ENCODE results near the gene USF2.
"Not testable (repeated sequence)": the region's sequence is repeated elsewhere in the genome, so short reads cannot be mapped to it uniquely, and the experiment has no call there.

USF2 gene, protein sequence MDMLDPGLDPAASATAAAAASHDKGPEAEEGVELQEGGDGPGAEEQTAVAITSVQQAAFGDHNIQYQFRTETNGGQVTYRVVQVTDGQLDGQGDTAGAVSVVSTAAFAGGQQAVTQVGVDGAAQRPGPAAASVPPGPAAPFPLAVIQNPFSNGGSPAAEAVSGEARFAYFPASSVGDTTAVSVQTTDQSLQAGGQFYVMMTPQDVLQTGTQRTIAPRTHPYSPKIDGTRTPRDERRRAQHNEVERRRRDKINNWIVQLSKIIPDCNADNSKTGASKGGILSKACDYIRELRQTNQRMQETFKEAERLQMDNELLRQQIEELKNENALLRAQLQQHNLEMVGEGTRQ

DNA sequence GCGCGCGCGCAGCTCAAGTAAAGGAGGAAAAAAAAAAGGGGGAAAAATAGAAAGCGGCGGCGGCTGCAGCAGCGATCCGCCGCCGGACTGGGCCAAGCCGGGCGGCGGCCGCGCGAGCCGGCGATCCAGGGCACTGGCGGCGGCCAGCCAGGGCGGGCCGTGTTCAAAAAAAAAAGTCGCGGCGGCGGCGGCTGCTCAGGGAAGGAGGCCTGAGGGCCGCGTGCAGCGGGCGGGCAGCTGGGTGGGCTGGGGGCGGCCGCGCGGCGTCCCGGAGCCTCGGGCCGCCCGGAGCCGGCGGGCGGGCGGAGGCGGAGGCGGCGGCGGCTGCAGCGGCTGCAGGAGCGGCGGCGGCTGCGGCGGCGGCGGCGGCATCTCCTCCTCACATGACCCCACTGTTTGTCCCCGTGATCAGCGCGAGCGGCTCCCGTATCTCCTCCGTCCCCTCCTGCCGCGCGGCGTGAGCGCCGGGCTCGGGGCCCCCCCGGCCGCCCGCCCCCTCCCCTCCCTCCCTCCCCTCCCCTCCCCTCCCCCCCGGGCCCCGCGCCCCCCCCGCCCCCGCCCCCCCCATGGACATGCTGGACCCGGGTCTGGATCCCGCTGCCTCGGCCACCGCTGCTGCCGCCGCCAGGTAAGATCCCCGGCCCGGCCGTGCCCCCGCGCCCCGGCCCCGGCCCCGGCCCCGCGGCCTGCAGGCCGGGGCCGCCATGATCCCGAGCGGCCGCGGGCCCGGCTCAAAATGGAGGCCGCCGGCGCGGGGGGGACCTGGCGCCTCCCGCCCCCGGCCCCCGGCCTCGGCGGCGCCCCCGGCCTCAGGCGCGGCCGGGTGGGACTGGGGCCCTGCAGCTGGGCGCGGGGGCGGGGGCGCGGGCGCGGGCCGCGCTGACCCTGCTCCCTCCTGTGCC, at the start of gene USF2:
USF2 (plus strand) TSS at position 427 of the 902 bp plus-strand sequence; CDS start at position 567, 140 bp downstream.
- no peak for DNase-seq (ENCODE audit: low read depth)

DNA sequence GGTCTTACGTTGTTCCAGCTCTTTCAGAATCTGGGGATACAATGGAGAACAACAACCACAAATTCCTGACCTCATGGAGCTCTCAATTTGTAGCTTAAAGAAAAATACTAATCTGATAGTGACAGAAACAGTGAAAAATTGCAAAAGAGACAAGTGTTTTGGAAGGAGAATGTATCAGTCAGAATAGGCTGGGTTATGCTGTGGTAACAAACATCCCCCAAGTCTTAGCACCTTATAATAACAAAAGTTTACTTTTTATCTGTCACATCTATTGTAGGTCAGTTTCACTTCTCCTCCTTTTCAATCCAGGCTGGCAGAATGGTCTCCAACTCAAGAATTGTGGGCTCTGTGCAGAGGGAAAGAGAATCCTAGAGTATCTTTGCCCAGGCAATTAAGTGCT, 49.8 kb upstream of the USF2 start:
- DNase-seq (ENCODE audit: low read depth), result no peak

DNA sequence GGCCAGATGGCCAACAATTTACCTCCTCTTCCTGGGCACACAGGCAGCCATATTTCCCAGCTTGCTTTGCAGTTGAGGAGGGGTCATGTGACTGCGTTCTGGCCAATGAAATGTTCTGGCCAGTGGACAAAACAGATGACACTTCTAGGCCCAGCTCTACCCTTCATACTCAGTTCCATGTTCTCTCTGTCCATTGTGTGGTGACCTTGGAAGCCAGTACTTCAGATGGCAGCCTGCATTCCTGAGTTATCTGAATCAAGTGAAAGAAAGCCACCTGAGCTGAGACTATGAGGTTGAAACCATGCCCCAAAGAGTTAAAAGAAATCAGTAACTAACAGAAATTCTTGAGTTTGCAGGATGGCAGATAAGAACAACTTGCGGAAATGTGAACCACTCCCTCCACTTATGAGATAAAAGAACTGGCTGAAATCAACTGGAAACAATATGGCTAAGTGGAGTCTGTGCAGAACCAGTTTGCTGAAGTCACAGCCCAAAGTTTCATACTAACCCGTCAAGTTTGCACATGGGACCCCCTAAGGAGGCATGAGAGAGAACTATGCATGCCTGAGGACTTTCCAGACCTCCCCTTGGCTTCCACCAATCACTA, 48.3 kb upstream of the USF2 start:
- DNase-seq (ENCODE audit: low read depth), result no peak

DNA sequence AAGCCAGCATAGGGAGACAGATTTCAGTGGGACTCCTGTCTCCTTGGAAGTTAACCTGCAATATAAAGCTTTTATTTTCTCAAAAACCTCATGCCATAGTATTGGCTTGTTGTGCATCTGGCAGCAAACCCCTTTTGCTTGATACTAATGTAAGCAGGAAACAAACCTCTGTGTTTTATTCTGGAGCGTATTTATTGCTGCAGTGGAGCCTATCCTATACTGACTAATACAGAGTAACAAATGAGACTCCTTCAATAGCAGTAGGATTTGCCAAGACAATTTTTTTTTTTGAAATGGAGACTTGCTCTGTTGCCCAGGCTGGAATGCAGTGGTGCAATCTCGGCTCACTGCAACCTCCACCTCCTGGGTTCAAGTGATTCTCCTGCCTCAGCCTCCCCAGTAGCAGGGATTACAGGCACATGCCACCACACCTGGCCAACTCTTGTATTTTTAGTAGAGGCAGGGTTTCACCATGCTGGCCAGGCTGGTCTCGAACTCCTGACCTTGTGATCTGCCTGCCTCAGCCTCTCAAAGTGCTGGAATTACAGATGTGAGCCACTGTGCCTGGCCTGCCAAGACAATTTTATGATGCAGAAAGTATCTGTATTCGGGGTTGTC, 47.7 kb upstream of the USF2 start:
- DNase-seq (ENCODE audit: low read depth), result not testable (repeated sequence)

DNA sequence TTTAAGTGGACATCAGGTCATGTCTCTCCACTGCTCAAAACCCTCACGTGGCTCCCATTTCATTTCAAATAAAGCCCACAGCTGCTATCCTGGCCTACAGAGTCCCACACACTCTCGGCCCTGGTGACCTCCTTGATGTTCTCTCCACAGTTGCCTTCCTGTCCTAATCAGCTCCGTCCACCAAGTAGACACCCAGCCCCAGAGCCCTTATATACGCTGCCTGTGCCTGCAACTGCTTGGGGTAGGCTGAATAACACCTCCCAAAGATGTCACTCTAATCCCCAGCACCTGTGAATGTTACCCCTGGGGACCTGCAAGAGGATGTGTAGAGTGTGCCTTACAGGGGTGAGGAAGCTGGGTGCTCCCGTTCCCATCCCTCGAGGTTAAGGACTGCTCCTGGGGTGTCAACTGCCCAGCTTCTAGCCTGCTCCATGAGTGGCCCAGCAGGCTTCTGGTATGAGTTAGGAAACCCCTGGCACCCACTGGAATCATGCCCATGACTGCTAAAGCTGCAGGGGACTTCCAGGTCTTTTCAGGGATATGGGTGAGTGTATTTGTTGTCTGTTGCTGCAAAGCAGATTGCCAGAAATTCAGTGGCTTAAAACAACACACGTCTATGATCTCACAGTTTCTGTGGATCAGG, 46.3 kb upstream of the USF2 start:
- no peak for DNase-seq (ENCODE audit: low read depth)

DNA sequence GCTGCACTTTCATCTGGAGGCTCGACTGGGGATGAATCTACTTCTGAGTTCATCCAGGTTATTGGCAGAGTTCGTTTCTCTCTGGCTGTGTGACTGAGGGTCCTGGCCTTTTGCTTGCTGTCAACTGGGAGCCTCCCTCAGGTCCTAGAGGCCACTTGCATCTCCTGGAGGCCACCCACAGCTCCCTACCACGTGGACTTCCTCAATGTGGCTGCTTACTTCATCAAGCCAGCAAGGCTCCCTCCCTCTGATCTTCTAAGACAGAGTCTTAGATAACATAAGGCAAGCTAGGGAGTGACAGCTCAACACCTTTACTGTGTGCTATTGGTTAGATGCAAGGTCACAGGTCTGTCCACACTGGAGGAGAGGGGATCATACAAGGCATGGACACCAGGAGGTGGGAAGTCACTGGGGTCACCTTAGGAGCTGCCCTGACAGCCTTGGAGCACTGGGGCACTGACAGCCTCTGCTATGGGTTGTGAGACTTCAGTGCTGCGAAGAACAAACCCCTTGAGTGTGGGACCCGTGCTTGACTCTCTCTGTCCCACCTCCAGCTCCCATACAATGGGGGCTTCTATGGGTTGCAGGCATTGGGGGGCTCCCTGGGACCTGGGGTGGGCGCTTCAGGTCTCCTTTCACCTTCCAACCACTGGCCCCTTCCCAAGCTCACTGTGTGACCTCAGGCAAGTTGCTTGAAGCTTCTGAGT, 45.5 kb upstream of the USF2 start:
- DNase-seq (ENCODE audit: low read depth), result no peak

DNA sequence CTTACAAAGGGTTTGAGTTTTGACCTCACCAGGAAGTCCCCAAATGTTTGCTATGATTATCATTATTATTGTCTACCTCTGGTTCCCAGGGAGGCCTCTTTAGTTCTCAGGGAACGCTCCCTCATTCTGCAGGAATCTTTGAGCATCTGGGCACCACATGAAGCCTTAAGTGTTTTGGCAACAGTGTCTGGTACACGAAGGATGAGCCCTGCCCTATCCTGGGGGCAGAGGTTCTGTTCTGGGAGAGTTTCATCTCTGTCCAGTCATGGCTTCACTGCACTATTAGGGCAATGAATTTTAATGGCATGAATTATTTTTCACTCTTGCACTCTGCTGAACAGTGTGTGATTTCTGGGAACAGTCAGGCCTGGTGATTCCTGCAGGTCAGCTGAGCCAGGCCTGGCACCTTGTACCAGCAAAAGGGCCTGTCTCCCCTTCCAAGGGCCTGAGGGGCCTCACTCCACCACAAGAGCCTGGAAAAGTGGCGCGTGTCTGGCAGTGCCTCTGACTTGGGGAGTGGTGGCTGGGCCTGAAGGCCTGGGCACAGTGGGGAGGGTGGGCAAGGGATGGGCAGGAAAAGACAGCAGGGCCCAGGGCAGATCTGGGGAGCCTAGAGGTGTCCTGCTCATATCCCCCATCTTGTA, 44.8 kb upstream of the USF2 start:
- DNase-seq (ENCODE audit: low read depth), result no peak

DNA sequence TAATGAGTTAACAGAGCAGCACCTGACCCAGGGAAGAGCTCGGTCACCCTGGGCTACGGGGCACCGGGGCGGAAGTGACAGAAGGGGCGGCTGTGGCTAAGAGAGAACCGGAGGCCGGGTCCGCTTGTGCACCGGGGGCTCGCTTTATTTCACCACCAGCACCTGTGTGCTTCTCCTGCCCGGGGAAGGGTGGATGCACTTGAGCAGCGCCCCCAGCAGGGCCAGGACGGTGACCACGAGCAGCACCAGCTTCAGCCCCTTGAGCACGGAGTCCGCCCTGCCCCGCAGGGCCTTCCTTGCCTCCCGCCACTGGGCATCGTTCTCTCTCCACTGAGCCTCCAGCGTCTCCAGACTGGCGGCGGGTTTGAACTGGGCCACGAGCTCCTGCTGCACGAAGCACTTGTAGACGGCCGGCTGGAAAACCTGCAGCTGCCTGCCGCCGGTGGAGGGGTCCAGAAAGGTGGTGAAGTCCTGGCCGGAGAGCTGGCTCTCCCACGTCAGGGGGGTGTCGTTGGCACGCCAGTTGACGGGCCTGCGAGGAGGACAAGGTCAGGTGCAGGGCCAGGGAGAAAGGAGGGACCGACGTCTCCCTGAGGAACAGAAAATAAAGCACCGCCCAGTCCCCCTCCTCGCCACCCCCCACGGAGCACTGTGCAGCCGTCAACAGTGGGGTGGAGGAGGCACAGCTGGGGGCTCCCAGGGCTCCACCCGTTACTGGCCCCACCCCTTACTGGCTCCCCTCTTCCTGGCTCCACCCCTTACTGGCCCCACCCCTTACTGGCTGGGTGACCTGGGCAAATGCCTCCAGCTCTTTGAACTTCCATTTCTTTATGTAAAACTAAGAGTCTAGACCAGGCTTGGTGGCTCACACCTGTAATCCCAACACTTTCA, 43.8 kb upstream of the USF2 start:
- no peak for DNase-seq (ENCODE audit: low read depth)

DNA sequence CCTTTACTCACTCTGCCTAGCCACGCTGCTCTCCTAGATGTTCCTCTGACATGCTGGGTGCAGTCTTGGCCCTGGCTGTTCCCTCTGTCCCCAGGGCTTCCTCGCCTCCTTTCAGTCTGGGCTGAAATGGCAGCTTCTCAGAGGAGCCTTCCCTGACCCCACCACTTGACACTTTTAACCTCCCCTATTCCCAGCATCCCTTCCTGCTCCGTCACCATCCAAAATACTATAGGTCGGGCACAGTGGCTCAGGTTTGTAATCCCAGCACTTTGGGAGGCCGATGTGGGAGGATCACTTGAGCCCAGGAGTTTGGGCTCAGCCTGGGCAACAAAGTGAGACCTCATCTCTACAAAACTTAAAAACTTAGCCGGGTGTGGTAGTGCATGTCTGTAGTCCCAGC, 42.8 kb upstream of the USF2 start:
- no peak for DNase-seq (ENCODE audit: low read depth)

DNA sequence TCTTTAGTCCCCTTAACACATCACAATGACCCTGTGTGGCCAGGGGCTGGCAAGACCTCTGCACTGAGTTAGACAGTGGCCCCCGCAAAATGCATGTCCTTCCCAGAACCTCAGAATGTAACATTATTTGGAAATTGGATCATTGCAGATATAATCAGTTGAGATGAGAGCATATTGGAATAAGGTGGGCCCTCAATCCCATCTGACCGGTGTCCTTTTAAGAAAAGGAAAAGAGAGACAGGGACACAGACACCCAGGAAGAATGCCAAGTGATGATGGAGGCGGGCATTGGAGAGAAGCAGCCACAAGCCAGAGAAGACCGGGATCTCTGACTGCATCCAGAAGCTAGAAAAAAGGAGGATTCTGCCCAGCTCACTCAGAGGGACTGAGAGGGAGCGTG, 42.0 kb upstream of the USF2 start:
- no peak for DNase-seq (ENCODE audit: low read depth)

DNA sequence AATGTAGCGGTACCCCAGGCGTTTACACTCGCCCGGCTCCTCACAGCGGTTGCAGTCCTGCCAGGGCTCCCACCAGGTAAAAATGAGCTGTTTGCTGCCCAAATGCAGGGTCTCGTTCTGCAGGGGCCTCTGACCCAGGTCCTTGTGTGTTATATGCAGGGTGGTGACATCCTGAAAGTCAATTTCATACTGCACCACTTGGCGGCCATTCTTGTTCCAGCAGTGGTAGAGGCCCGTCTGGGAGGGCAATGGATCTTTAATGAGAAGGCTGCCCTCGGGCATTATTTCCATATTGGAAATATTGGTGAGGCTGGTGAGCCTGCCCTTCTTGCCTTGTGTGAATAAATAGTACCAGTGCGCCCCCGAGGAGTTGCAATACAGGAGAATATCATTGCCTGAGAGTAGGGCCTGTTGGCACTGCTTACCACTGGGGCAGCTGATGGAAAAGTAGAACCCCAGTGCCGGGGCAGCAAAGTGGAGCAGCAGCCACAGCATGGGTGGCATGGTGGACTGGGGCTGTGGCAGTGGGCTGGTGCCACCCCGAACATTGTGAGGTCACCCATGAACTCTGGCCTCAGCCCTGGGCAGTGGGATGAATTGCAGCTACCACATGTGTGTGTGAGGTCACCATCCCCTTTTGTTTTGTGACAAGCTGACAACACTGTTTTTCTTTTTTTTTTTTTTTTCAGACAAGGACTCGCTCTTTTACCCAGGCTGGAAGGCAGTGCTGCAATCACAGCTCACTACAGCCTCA, 40.4 kb upstream of the USF2 start, which contains the start of gene FAM187B:
FAM187B (minus strand) TSS at position 563 of the 754 bp plus-strand sequence; CDS start at position 504, 59 bp downstream.
- DNase-seq (ENCODE audit: low read depth), result no peak

DNA sequence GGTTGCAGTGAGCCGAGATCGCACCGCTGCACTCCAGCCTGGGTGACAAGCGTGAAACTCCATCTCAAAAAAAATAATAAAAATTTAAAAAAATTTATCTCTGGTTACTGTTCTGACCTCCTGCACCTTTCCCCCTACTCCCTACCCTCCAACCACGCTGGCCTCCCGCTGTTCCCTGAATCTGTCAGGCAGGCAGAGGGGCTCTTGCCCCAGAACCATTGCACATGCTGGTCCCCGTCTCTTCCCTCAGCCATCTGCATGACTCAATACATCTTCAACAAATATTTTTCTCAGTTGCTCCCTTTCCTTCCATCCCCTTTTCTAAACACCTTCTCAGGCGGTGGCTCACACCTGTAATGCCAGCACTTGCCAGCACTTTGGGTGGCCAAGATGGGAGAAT, 39.2 kb upstream of the USF2 start:
- no peak for DNase-seq (ENCODE audit: low read depth)

DNA sequence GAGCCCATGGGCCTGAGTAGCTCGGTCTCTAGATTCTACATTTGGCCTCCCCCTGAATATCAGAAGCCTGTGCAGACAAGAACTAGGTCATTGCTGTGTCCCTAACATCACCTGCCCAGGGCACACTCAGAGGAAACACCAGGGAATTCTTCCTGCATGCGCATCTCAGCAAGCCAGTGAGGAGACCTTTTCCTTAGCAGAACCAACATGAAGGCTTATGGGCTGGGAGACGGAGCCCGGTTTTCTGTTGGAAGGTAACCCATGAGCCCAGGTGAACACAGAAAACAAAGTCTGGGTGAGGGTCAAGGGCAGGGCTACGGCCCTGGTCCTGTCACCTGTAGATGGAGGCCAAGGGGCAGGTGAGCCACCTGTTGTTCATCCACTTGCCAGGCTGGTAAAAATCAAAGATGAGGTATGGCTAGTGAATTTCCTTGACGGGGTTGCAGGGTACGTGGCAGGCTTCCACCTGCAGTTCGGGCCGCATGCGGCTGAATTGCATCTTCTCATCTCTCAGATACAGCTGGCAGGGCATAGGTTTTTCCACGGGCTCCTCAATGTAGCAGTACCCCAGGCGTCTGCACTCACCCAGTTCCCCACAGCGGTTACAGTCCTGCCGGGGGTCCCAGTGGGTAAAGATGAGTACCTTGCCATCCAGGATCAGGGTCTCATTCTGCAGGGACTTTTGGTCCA, 36.7 kb upstream of the USF2 start:
- DNase-seq (ENCODE audit: low read depth), result no peak

DNA sequence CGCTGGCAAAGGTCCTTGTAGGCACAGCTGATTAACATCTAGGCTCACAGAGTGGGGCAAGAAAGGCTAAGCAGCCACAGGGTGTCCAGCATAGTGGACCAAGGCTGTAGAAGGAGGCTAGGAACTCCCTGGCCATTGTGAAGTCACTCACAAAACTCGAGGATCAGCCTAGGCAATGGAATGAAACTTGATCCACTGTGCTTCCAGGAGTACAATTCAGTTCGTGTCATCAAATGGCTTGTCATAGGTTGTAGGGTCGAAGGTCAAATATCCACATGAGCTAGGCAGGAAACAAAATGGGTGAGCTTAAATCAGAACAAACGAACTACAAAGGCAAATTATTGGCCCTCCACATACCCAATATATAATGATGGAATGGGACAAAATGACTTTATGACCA, 35.9 kb upstream of the USF2 start:
- no peak for DNase-seq (ENCODE audit: low read depth)

DNA sequence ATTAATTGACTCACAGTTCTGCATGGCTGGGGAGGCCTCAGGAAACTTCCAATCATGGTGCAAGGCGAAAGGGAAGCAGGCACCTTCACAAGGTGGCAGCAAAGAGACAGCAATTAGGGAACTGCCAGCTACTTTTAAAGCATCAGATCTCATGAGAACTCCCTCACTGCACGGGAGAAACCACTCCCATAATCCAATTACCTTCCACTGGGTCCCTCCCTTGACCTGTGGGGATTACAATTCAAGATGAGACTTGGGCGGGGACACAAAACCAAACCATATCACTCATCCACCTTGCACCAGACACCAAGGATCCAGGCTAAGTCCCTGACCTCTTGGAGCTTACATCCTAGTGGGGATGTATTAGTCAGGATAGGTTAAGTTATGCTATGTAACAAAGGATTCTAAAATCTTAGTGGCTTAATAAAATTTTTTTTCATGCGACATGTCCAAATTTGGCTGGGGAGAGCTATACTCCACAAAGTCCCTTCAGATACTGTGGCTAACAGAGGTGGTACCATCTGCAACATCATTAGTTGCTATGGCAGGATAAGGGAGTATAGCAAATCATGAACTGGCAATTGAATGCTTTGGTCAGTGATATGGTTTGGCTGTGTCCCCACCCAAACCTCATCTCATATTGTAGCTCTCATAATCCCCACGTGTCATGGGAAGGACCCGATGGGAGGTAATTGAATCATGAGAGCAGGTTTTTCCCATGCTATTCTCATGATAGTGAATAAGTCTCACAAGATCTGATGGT, 31.9 kb upstream of the USF2 start:
- no peak for DNase-seq (ENCODE audit: low read depth)

DNA sequence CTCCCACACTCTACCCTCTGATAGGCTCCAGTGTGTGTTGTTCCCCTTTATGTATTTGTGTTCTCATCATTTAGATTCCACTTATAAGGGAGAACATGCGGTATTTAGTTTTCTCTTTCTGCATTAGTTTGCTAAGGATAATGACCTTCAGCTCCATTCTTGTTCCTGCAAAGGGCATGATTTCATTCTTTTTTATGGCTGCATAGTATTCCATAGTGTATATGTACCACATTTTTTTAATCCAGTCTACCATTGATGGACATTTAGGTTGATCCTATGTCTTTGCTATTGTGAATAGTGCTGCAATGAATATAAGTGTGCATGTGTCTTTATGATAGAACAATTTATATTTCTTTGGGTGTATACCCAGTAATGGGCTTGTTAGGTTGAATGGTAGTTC, 29.2 kb upstream of the USF2 start:
- DNase-seq (ENCODE audit: low read depth), result not testable (repeated sequence)

DNA sequence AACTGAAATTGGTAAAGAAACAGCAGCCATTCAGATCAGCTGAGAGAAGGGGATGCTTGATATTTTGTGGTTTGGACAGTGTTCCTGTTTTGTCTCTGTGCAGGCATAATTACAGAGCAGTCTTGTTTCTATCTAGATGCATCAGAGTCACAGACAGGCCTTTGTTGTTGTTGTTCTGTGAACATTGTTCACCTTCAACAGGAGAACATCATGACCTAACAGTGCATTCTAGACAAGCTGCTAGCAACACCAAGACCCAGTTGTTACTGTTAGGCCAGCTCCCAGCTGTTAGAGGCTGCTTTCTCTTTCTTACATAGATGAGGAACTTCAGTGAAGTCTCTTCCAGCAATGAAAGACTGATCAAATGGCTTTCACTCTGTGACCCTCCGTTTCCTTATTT, 28.4 kb upstream of the USF2 start:
- DNase-seq (ENCODE audit: low read depth), result no peak
